ENCODE measurements around the gene ANKS1B. TPM values are rescaled to one million over a fixed set of nuclear protein-coding genes. Genes with fewer than 3 reads are reported as not detected.

The ANKS1B gene
- total RNA-seq, 2 donors from 2014 or later, result 45.5 to 65.9 TPM

- no peak for TF ChIP-seq CTCF (IDR thresholded peaks at IDR 0.05)
These were observed 966.8 kb downstream of the ANKS1B start for GRCh38 chr12:99017971-99018370.

GRCh38 chr12:99009654-99010296 lies 975.0 kb downstream of the ANKS1B start:
- H3K4me3 ChIP-seq, result no peak overlapping the region
- no peaks in the 10 kb centered on the region for H3K4me1 ChIP-seq (ENCODE audit: control insufficient read depth in 1 of 2, low read depth in 2 of 2)
- H3K9me3 ChIP-seq, result no peaks in the 10 kb centered on the region
- TF ChIP-seq CTCF (IDR thresholded peaks at IDR 0.05), result no peak
- no peak overlapping the region for H3K27ac ChIP-seq
- H3K27me3 ChIP-seq (replicated peaks; ENCODE audit: insufficient read depth), result no peaks in the 10 kb centered on the region
- no peak for DNase-seq (ENCODE audit: low spot score)
- no peaks in the 10 kb centered on the region for H3K36me3 ChIP-seq
- ATAC-seq (ENCODE audit: insufficient number of reproducible peaks, low FRiP score, low read depth), result no peak

More at GRCh38 chr12:99017971-99018370, 966.8 kb downstream of the ANKS1B start:
- no peaks in the 10 kb centered on the region for H3K36me3 ChIP-seq
- no peaks in the 10 kb centered on the region for H3K4me1 ChIP-seq (ENCODE audit: control insufficient read depth in 1 of 2, low read depth in 2 of 2)
- no peak overlapping the region for H3K4me3 ChIP-seq
- ATAC-seq (ENCODE audit: insufficient number of reproducible peaks, low FRiP score, low read depth), result no peak
- peaks cover 2% of the 10 kb centered on the region for H3K9me3 ChIP-seq
- H3K27ac ChIP-seq, result no peak overlapping the region
- no peaks in the 10 kb centered on the region for H3K27me3 ChIP-seq (replicated peaks; ENCODE audit: insufficient read depth)
- DNase-seq (ENCODE audit: low spot score), result no peak

GRCh38 chr12:99005601-99006000 lies 979.1 kb downstream of the ANKS1B start:
- no peaks in the 10 kb centered on the region for H3K36me3 ChIP-seq
- H3K4me3 ChIP-seq, result no peak overlapping the region
- H3K27me3 ChIP-seq (replicated peaks; ENCODE audit: insufficient read depth), result no peaks in the 10 kb centered on the region
- H3K9me3 ChIP-seq, result no peaks in the 10 kb centered on the region
- no peak overlapping the region for H3K27ac ChIP-seq
- ATAC-seq (ENCODE audit: insufficient number of reproducible peaks, low FRiP score, low read depth) (no peak), DNase-seq (ENCODE audit: low spot score) (no peak)
- no peak for TF ChIP-seq CTCF (IDR thresholded peaks at IDR 0.05)
- no peaks in the 10 kb centered on the region for H3K4me1 ChIP-seq (ENCODE audit: control insufficient read depth in 1 of 2, low read depth in 2 of 2)

GRCh38 chr12:99004799-99005466 lies 979.8 kb downstream of the ANKS1B start:
- Histone ChIP-seq H3K27ac (no peak overlapping the region), H3K36me3 (no peaks in the 10 kb centered on the region), H3K27me3 (replicated peaks; ENCODE audit: insufficient read depth) (no peaks in the 10 kb centered on the region), H3K9me3 (no peaks in the 10 kb centered on the region), H3K4me1 (ENCODE audit: control insufficient read depth in 1 of 2, low read depth in 2 of 2) (no peaks in the 10 kb centered on the region), H3K4me3 (no peak overlapping the region)
- TF ChIP-seq CTCF (IDR thresholded peaks at IDR 0.05), result no peak
- ATAC-seq (ENCODE audit: insufficient number of reproducible peaks, low FRiP score, low read depth), result no peak
- no peak for DNase-seq (ENCODE audit: low spot score)

- Histone ChIP-seq H3K27ac (no peak overlapping the region), H3K9me3 (no peaks in the 10 kb centered on the region), H3K36me3 (no peaks in the 10 kb centered on the region), H3K4me1 (ENCODE audit: control insufficient read depth in 1 of 2, low read depth in 2 of 2) (no peaks in the 10 kb centered on the region), H3K4me3 (no peak overlapping the region), H3K27me3 (replicated peaks; ENCODE audit: insufficient read depth) (no peaks in the 10 kb centered on the region)
- TF ChIP-seq CTCF (IDR thresholded peaks at IDR 0.05), result no peak
- no peak for ATAC-seq (ENCODE audit: insufficient number of reproducible peaks, low FRiP score, low read depth)
- DNase-seq (ENCODE audit: low spot score), result no peak
These were observed 982.0 kb downstream of the ANKS1B start for GRCh38 chr12:99002731-99003130.
